ENCODE results near the gene PPARA.

GRCh38 chr22:46115755-46116490 is 34.4 kb upstream of the PPARA start:
- TF ChIP-seq EZH2 (IDR thresholded peaks at IDR 0.05; ENCODE audit: insufficient read depth, poor library complexity, severe bottlenecking) = no peak
- TF ChIP-seq EZH2phosphoT487 (IDR thresholded peaks at IDR 0.05; ENCODE audit: insufficient read depth, low read depth) = no peak

All from GM23248 (cell line).